NCI-H2081 treated with DMSO at 0.1 percent for 48 hours (cell line): Measurements from ENCODE around the gene C12orf76.
"Not testable (repeated sequence)": the region's sequence is repeated elsewhere in the genome, so short reads cannot be mapped to it uniquely, and the experiment has no call there.

Source experiments
- DNase-seq: peaks from one replicate; lab custom pipeline; 2025; lab: John Stamatoyannopoulos, UW

Gene C12orf76

GRCh38 chr12:110062241-110062640 is 13.9 kb upstream of the C12orf76 start:
- no peak for DNase-seq

GRCh38 chr12:110059651-110060000 is 11.3 kb upstream of the C12orf76 start:
- DNase-seq, result no peak

- DNase-seq, result no peak
Measured at GRCh38 chr12:110058875-110059615, 10.7 kb upstream of the C12orf76 start.

- DNase-seq, result not testable (repeated sequence)
Measured at GRCh38 chr12:110056643-110057042, 8.3 kb upstream of the C12orf76 start.

- DNase-seq, result not testable (repeated sequence)
Measured at GRCh38 chr12:110055375-110056352, 7.3 kb upstream of the C12orf76 start.

GRCh38 chr12:110050927-110051326 is 2.6 kb upstream of the C12orf76 start:
- DNase-seq, result no peak

GRCh38 chr12:110049666-110050065 is 1.3 kb upstream of the C12orf76 start:
- DNase-seq, result not testable (repeated sequence)

- not testable (repeated sequence) for DNase-seq
Measured at GRCh38 chr12:110049034-110049433, 712 bp upstream of the C12orf76 start.

GRCh38 chr12:110047297-110047940 is 903 bp downstream of the C12orf76 start:
- no peak for DNase-seq

- no peak for DNase-seq
Measured at GRCh38 chr12:110046451-110047187, 1.7 kb downstream of the C12orf76 start.

- no peak for DNase-seq
Measured at GRCh38 chr12:110042264-110042663, 6.1 kb downstream of the C12orf76 start.

GRCh38 chr12:110039085-110039807 is 9.1 kb downstream of the C12orf76 start:
- no peak for DNase-seq

- DNase-seq, result no peak
Measured at GRCh38 chr12:110038741-110039084, 9.6 kb downstream of the C12orf76 start.

- no peak for DNase-seq
Measured at GRCh38 chr12:110037315-110037714, 11.0 kb downstream of the C12orf76 start.

- no peak for DNase-seq
Measured at GRCh38 chr12:110035534-110036104, 12.7 kb downstream of the C12orf76 start.

- no peak for DNase-seq
Measured at GRCh38 chr12:110033888-110034287, 14.4 kb downstream of the C12orf76 start.

GRCh38 chr12:110029290-110029815 is 19.0 kb downstream of the C12orf76 start:
- no peak for DNase-seq

GRCh38 chr12:110028323-110028722 is 20.0 kb downstream of the C12orf76 start:
- DNase-seq, result no peak

GRCh38 chr12:110024051-110024450 is 24.3 kb downstream of the C12orf76 start:
- DNase-seq, result no peak
